Testis (tissue), 2 donors: Measurements from ENCODE around the gene PIAS4.

Experiments
- CTCF ChIP-seq, 3 experiments: fragments of 450-650 bp in 2 of 3; fragments of 200-600 bp in 1 of 3; sonication (generic) in 1 of 3; IDR thresholded peaks; one replicate each; pipeline ENCODE4 v1.5.1; 2016 to 2019; ENCODE audit warnings: antibody characterized with exemption in 3 of 3, mild to moderate bottlenecking in 2 of 3, moderate library complexity in 1 of 3
- POLR2A ChIP-seq: fragments of 450-650 bp; IDR thresholded peaks from one replicate; pipeline ENCODE4 v1.6.1; 2017; ENCODE audit warnings: antibody characterized with exemption, mild to moderate bottlenecking, moderate library complexity

GRCh38 chr19:3986260-3987041 lies 21.1 kb upstream of the PIAS4 start:
- TF ChIP-seq CTCF (IDR thresholded peaks at IDR 0.05) (peak; percentile 46 to 75 (median 60)), POLR2A (no peak)
